HG03460 (cell line): ENCODE measurements around the gene SUSD4.
"Not testable (repeated sequence)": the region's sequence is repeated elsewhere in the genome, so short reads cannot be mapped to it uniquely, and the experiment has no call there.

Experiments
- ATAC-seq: cut with Tn5 transposase; IDR thresholded peaks from one replicate; pipeline ENCODE4 v1.9.1; 2021; ENCODE audit not compliant: unreplicated experiment

The SUSD4 gene

GRCh38 chr1:223299553-223299952 is 64.4 kb downstream of the SUSD4 start:
- ATAC-seq, result no peak

DNA sequence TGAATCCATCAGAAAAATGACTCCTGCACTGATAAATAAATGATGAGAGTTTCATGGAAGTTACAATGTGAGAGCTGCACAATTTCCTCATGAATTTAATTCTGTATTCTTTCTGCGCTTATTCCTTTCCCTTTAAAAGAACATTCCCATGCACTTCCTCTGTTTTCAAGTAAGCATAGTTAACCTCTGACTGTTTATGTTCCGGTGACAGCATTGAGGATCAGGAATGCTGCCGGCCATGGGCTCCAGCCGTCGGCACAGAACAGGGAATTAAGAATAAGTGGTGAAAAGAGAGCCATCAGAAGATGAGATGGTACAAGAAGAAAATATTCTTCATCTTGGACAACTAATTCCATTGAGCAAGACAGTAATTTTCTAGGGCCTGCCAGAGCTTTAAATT is 65.3 kb downstream of the SUSD4 start:
- ATAC-seq, result no peak

DNA sequence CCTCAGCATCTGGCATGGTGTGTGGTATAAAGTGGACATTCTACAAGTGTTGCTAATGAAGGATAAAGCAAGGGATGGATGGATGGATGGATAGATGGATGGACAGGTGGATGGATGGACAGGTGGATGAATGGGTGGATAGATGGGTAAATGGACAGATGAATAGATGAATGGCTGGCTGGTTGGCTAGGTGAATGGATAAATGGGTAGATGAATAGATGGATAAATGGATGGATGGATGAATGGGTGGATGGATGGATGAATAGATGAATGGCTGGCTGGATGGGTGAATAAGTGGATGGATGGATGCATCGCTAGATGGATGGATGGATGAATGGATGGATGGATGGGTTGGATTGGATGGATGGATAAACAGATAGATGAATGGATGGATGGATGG is 66.2 kb downstream of the SUSD4 start:
- no peak for ATAC-seq

DNA sequence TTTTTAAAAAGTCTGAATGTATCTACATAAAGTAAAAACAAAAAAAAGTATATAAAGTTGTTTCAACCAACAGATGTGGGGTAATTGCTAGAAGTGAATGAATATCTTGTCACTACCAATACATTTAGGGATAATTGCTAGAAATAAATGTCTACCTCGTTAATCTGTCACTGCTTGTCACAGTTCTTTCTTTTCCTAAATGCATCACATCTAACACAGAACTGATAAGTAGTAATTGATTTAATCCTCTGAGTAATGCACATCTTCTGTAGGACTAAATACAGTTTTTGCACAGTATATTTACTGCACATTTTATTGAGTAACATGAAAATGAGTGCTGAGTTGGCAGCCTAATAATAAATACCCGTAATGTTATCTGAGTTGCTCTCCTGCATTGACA is 72.2 kb downstream of the SUSD4 start:
- ATAC-seq, result no peak

DNA sequence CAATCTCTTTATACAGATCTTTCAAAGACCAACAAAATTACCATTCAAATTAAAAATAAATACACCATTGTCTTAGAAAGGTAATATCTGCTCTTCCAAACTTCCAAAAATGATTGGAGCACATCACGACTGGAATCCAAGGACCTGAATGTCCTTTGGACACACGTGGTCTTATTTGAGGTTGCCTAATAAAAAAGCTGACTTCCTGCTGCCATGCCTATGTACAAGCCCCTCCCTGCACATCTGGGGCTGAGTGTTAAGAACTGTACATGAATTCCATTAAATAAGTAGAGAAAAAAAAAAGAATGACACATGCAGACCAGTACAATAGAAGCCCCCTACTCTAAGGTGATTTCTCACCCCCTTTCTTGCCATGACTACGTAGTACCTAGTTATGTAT is 73.6 kb downstream of the SUSD4 start:
- no peak for ATAC-seq

GRCh38 chr1:223289621-223290020 is 74.4 kb downstream of the SUSD4 start:
- no peak for ATAC-seq

- no peak for ATAC-seq
These were observed 75.2 kb downstream of the SUSD4 start for GRCh38 chr1:223288826-223289225.

DNA sequence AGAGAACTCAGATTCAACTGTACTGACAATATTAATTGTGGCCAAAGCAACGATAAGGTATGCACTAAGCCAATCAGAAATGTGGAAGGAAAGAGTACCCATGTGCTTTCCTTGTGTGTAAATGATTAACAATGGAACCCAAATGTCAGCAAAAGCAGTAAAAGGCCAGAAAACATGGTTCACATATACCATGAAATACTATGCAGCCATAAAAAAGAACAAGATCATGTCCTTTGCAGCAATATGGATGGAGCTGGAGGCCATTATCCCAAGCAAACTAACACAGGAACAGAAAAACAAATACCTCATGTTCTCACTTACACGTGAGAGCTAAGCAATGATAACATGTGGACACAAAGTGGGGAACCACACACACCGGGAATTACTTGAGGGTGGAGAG is 78.5 kb downstream of the SUSD4 start:
- no peak for ATAC-seq

DNA sequence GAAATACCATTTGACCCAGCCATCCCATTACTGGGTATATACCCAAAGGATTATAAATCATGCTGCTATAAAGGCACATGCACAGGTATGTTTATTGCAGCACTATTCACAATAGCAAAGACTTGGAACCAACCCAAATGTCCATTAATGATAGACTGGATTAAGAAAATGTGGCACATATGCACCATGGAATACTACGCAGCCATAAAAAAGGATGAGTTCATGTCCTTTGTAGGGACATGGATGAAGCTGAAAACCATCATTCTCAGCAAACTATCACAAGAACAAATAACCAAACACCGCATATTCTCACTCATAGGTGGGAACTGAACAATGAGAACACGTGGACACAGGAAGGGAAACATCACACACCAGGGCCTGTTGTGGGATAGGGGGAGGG is 80.3 kb downstream of the SUSD4 start:
- ATAC-seq, result not testable (repeated sequence)

DNA sequence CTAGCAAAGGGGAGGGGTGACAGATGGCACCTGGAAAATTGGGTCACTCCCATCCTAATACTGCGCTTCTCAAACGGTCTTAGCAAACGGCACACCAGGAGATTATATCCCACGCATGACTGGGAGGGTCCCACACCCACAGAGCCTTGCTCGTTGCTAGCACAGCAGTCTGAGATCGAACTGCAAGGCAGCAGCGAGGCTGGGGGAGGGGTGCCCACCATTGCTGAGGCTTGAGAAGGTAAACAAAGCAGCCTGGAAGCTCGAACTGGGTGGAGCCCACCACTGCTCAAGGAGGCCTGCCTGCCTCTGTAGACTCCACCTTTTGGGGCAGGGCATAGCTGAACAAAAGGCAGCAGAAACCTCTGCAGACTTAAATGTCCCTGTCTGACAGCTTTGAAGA is 85.7 kb downstream of the SUSD4 start:
- not testable (repeated sequence) for ATAC-seq

DNA sequence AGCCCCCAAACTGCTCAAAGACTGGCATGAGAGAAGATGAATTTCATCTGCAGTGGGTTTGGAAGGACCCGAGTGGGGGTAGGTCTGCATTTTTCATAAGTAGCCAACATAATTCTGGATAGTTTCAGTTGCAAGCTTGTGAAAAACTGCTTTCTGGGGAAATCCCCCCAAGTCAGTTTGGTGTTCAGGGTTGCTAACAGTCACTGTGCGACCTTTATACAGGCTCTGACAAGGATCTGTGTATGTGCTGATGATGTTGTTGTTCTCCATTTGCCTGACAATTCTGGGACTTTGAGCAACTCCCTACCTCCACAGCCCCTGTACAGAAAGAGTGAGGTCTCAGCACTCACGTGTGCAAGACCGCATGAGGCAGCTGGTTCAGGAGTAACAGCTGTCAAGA is 87.9 kb downstream of the SUSD4 start:
- no peak for ATAC-seq

DNA sequence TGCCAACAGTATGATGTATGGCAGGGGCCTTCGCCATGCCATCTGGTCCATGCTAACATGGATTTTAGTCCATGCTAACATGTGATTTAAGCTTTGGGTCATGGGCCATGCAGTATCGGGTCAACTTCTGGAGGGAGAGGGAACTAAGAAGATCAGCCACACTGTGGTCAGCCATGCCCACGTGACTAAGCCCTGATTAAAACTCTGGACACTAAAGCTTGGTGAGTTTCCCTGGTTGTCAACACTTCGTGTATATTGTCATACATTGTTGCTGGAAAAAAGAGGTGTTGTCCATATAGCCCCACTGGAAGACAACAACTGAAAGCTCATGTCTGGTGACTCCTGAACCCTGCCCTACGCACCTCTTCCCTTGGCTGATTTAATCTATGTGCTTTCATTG is 90.5 kb downstream of the SUSD4 start:
- ATAC-seq, result no peak

DNA sequence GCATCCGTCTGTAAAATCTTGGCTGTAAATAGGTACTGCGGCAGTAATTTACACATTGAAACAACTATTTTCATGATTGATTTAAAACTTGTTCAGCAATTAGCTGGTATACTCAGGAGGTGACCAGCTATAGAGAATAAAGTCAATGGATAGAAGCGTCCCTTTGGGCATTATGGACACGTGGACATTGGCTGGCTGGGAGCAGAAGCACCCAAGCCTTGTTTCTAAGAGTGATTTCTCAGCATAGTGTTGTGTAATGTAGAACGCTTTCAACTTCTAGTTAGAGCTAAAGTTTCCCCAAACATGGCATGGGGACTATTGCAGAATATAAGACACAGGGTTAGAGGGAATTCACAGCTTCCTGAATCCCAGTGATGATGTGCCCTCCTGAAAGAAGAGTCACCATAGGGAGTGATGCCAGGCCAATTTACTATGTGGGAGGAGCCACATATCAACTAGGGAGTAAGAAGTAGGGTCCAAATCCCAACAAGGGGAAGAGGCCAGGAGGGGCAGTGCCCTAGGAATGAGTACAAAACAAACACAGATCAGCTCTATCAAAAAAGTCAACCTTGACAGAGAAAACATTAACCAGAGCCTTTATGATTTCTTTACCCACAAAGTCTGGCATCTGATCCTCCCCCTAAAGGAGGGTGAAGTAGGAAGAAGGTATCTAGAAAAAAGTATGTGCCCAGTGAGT is 92.7 kb downstream of the SUSD4 start:
- ATAC-seq, result no peak

- no peak for ATAC-seq
These were observed 93.8 kb downstream of the SUSD4 start for GRCh38 chr1:223270155-223270554.

- no peak for ATAC-seq
These were observed 95.0 kb downstream of the SUSD4 start for GRCh38 chr1:223269006-223269405.

GRCh38 chr1:223266632-223267172 is 97.3 kb downstream of the SUSD4 start:
- no peak for ATAC-seq

DNA sequence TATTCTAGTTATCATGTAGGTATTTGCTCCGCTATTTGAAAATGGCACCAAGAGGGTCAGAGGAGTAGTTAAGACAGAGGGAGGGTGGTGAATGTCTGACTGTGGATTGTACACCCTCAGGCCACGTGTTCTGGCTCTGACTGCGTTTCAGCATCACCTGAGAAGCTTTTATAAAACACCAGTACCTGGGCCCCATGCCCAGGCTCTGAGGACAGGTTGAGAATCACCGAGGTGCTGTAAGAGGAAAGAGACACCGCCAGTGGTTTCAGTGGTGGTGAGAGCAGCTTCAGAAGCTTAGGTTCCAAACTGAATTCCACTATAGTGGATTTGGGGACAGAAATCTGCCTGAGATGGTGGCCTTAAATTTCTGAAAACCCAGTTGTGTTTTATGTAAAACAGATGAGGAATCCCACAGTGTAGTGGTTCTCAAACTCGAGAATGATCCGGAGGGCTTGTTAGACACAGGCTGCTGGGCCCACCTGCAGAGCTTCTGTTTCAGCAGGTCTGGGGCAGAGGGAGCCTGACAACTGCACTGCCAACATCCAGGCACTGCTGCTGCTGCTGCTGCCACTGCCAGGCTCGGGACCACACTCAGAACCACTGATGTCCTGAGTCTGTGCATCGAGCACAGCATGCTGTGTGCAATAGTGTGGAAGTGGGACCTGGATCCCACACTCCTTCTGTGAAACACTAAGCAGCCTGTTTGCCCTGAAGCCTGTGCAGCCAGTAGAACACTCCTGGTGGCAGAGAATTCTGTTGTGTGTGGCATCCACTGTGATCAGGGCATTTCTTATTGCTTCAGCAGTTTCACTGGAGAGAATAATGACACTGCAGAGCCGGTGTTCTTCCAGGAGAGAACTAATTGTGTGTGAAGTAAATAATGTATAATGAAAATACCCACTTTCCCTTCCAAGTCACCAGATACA is 98.7 kb downstream of the SUSD4 start:
- no peak for ATAC-seq

- ATAC-seq, result no peak
These were observed 99.4 kb downstream of the SUSD4 start for GRCh38 chr1:223264529-223264928.

DNA sequence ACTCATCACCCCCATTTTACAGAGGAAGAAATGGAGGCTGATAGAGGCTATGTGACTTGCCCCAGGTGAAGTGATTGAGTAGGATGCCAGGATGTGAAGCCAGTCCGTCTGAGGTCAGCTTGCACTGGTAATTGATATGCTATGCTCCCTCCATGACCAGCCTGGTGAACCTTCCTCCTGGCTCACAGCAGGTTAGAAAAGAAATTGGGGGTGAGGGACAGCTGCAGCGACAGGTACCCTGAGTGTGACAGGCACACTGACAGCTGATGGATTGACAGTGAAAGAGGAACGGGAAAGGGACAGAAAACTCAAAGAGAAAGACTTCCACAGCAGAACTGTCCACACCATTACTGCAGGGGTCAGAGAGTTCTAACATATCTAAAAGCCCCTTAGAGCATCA is 102.1 kb downstream of the SUSD4 start:
- ATAC-seq, result no peak

DNA sequence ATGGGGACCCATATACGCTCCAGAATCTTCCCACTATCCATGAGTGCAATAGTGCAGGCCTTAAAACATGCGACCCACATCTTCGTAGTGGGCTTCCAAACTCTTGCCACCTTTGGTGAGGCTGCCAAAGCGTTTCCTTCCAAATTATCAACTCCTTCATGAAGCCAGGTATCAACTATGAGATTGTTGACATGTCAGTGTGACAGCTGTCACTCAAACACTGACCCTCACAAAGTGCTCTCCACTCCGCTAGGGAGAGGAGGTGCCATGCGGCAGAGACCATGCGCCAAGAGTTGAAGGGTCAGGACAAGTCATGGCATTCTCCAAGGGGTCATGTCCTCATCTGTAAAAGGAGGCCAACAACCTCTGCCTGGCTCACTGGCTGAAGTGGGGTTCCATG is 103.3 kb downstream of the SUSD4 start:
- ATAC-seq, result no peak

- no peak for ATAC-seq
These were observed 104.5 kb downstream of the SUSD4 start for GRCh38 chr1:223259462-223259861.

DNA sequence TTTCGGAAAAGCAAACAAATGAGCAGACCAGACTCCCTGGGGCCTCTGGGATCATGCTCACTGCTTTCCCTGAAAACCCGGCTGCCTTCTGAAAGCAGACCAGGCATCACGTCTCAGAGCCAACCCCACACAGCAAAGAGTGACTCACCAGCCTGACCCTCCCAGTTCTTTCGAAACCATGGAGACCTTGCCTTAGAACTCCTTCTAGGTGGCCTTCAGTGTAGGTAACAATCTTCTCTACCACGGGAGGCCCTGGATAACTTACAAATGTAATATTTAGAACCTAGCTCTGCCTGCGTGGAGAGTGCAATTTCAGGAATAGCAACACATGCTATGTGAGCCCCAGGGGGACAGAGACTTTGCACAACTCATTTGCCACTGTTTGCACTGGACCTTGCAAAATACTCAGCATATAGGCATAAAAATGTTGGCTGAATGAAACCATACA is 105.2 kb downstream of the SUSD4 start:
- no peak for ATAC-seq
